HFFc6 (cell line): ENCODE measurements around the gene RTN4RL1. TPM values are rescaled to one million over a fixed set of nuclear protein-coding genes. Genes with fewer than 3 reads are reported as not detected.
"Not testable (repeated sequence)": the region's sequence is repeated elsewhere in the genome, so short reads cannot be mapped to it uniquely, and the experiment has no call there.

Experiments used
- DNase-seq: peaks from one replicate; pipeline ENCODE4 v3.0.0-alpha.2; 2018
- H3K27ac Mint-ChIP-seq: 2 replicates; pipeline ENCODE4 v1.8.0; 2020; ENCODE audit warnings: mild to moderate bottlenecking, mixed read lengths
- H3K27me3 Mint-ChIP-seq: 2 replicates; pipeline ENCODE4 v1.8.0; 2021; ENCODE audit warnings: mild to moderate bottlenecking, moderate library complexity, mixed read lengths; ENCODE audit not compliant: insufficient read depth
- H3K36me3 Mint-ChIP-seq: 2 replicates; pipeline ENCODE4 v1.8.0; 2021; ENCODE audit warnings: low read depth, mixed read lengths
- H3K4me1 Mint-ChIP-seq: 2 replicates; pipeline ENCODE4 v1.8.0; 2020; ENCODE audit warnings: low read depth, mixed read lengths
- H3K4me3 Mint-ChIP-seq: 2 replicates; pipeline ENCODE4 v1.8.0; 2020; ENCODE audit warnings: mild to moderate bottlenecking, moderate library complexity, mixed read lengths
- H3K9me3 Mint-ChIP-seq: 2 replicates; pipeline ENCODE4 v1.8.0; 2020; ENCODE audit warnings: mild to moderate bottlenecking, mixed read lengths
- CTCF ChIP-seq: fragments of 200-600 bp; sonication (generic); IDR thresholded peaks from 2 replicates; pipeline ENCODE4 v1.5.0; 2021; ENCODE audit warnings: antibody characterized with exemption, mild to moderate bottlenecking
- total RNA-seq, 6 experiments: library from RNA; stranded (reverse); fragmentation: NEBNext Ultra II Directional; extraction: Animal tissue kit (Norgen Biotek cat#: 25700); gene quantifications; 2 replicates in 1 of 6; 3 replicates in 5 of 6; pipeline ENCODE4 v1.2.3, GENCODE V29; 2021

RTN4RL1 gene
- total RNA-seq, 6 experiments from 2014 or later = 0.33 to 0.60 (median 0.39) TPM

GRCh38 chr17:1986783-1987451 is 38.2 kb downstream of the RTN4RL1 start:
- Mint-ChIP-seq H3K27ac (no peak overlapping the region), H3K4me3 (no peak overlapping the region)

GRCh38 chr17:1985686-1986085 is 39.4 kb downstream of the RTN4RL1 start:
- no peaks in the 10 kb centered on the region for H3K36me3 Mint-ChIP-seq
- no peaks in the 10 kb centered on the region for H3K9me3 Mint-ChIP-seq
- no peak for DNase-seq
- H3K27me3 Mint-ChIP-seq = peaks cover 7% of the 10 kb centered on the region; the same call in 1 of the 2 replicates
- no peak overlapping the region for H3K27ac Mint-ChIP-seq
- H3K4me1 Mint-ChIP-seq = peaks cover 34% of the 10 kb centered on the region
- H3K4me3 Mint-ChIP-seq = no peak overlapping the region
- no peak for TF ChIP-seq CTCF

More at GRCh38 chr17:1986783-1987451, 38.2 kb downstream of the RTN4RL1 start:
- H3K9me3 Mint-ChIP-seq = no peaks in the 10 kb centered on the region
- H3K36me3 Mint-ChIP-seq = no peaks in the 10 kb centered on the region
- no peak for TF ChIP-seq CTCF
- H3K27me3 Mint-ChIP-seq = peaks cover 5% of the 10 kb centered on the region
- H3K4me1 Mint-ChIP-seq = peaks cover 28% of the 10 kb centered on the region
- no peak for DNase-seq

GRCh38 chr17:1985093-1985492 is 40.0 kb downstream of the RTN4RL1 start:
- H3K27ac Mint-ChIP-seq = no peak overlapping the region
- no peaks in the 10 kb centered on the region for H3K36me3 Mint-ChIP-seq
- no peak for DNase-seq
- H3K4me1 Mint-ChIP-seq = peaks cover 34% of the 10 kb centered on the region
- peaks cover 7% of the 10 kb centered on the region; the same call in 1 of the 2 replicates for H3K27me3 Mint-ChIP-seq
- no peak overlapping the region for H3K4me3 Mint-ChIP-seq
- no peak for TF ChIP-seq CTCF
- no peaks in the 10 kb centered on the region for H3K9me3 Mint-ChIP-seq

- H3K27me3 Mint-ChIP-seq = peaks cover 19% of the 10 kb centered on the region
- not testable (repeated sequence) for H3K4me3 Mint-ChIP-seq, DNase-seq, H3K27ac Mint-ChIP-seq, H3K9me3 Mint-ChIP-seq, H3K36me3 Mint-ChIP-seq
- H3K4me1 Mint-ChIP-seq = peaks cover 16% of the 10 kb centered on the region; the same call in 1 of the 2 replicates
Measured at GRCh38 chr17:1982793-1983366, 42.3 kb downstream of the RTN4RL1 start.

GRCh38 chr17:1980665-1981250 is 44.4 kb downstream of the RTN4RL1 start:
- TF ChIP-seq CTCF = no peak
- H3K36me3 Mint-ChIP-seq = no peaks in the 10 kb centered on the region
- H3K4me1 Mint-ChIP-seq = peaks cover 6% of the 10 kb centered on the region; the same call in 1 of the 2 replicates
- peaks cover 31% of the 10 kb centered on the region for H3K27me3 Mint-ChIP-seq
- no peak for DNase-seq
- H3K4me3 Mint-ChIP-seq = no peak overlapping the region
- no peak overlapping the region for H3K27ac Mint-ChIP-seq
- H3K9me3 Mint-ChIP-seq = no peaks in the 10 kb centered on the region
